ENCODE data around the gene SERPINB4.

Gene SERPINB4

GRCh38 chr18:63637703-63638102 is 6.4 kb downstream of the SERPINB4 start:
- H3K9ac ChIP-seq, result no peak overlapping the region
- H3K4me3 ChIP-seq, result no peak overlapping the region
- H4K20me1 ChIP-seq, result no peaks in the 10 kb centered on the region
- H3K27me3 ChIP-seq, result no peaks in the 10 kb centered on the region
- no peaks in the 10 kb centered on the region; a peak in 1 of 20 replicates for H3K4me1 ChIP-seq
- no peak overlapping the region for H3K4me2 ChIP-seq
- H3K36me3 ChIP-seq, result no peaks in the 10 kb centered on the region
- H3K27ac ChIP-seq, result no peak overlapping the region
- H3K9me3 ChIP-seq (replicated peaks in 1 of 11), result no peaks in the 10 kb centered on the region; a peak in 1 of 22 replicates
- no peak for TF ChIP-seq Cebpa-rat (IDR thresholded peaks at IDR 0.05)

- H3K9ac ChIP-seq, result no peak overlapping the region
- no peak overlapping the region for H3K4me3 ChIP-seq
- H3K36me3 ChIP-seq, result peaks cover 0 to 7% (median 0%) of the 10 kb centered on the region in 11 experiments; a peak in 2 of 22 replicates
- no peaks in the 10 kb centered on the region for H3K4me1 ChIP-seq
- H3K4me2 ChIP-seq, result no peak overlapping the region
- no peaks in the 10 kb centered on the region for H4K20me1 ChIP-seq
- no peak overlapping the region for H3K27ac ChIP-seq
- peaks cover 45 to 59% (median 53%) of the 10 kb centered on the region in 11 experiments for H3K9me3 ChIP-seq (replicated peaks in 1 of 11)
- TF ChIP-seq Cebpa-rat (IDR thresholded peaks at IDR 0.05), result no peak
- no peaks in the 10 kb centered on the region for H3K27me3 ChIP-seq
Observed at GRCh38 chr18:63627819-63628218, 16.2 kb downstream of the SERPINB4 start.

GRCh38 chr18:63626431-63626830 is 17.6 kb downstream of the SERPINB4 start:
- Histone ChIP-seq H3K4me1 (no peaks in the 10 kb centered on the region), H3K9ac (no peak overlapping the region)
- no peak for TF ChIP-seq Cebpa-rat (IDR thresholded peaks at IDR 0.05)

GRCh38 chr18:63624863-63625262 is 19.2 kb downstream of the SERPINB4 start:
- no peak overlapping the region for H3K9ac ChIP-seq
- H3K27ac ChIP-seq, result no peak overlapping the region
- no peak for TF ChIP-seq Cebpa-rat (IDR thresholded peaks at IDR 0.05)
- no peaks in the 10 kb centered on the region for H4K20me1 ChIP-seq
- no peaks in the 10 kb centered on the region for H3K27me3 ChIP-seq
- no peak overlapping the region for H3K4me3 ChIP-seq
- H3K4me2 ChIP-seq, result no peak overlapping the region
- H3K9me3 ChIP-seq (replicated peaks in 1 of 11), result peaks cover 51 to 84% (median 69%) of the 10 kb centered on the region in 11 experiments
- peaks cover 0 to 7% (median 0%) of the 10 kb centered on the region in 11 experiments; a peak in 2 of 22 replicates for H3K36me3 ChIP-seq
- H3K4me1 ChIP-seq, result no peaks in the 10 kb centered on the region

More at GRCh38 chr18:63626431-63626830, 17.6 kb downstream of the SERPINB4 start:
- H3K27ac ChIP-seq, result no peak overlapping the region
- H4K20me1 ChIP-seq, result no peaks in the 10 kb centered on the region
- no peak overlapping the region for H3K4me2 ChIP-seq
- no peaks in the 10 kb centered on the region for H3K27me3 ChIP-seq
- no peak overlapping the region for H3K4me3 ChIP-seq
- H3K9me3 ChIP-seq (replicated peaks in 1 of 11), result peaks cover 50 to 72% (median 61%) of the 10 kb centered on the region in 11 experiments
- H3K36me3 ChIP-seq, result peaks cover 0 to 7% (median 0%) of the 10 kb centered on the region in 11 experiments; a peak in 2 of 22 replicates

GRCh38 chr18:63619661-63620060 is 24.4 kb downstream of the SERPINB4 start:
- no peak overlapping the region for H3K9ac ChIP-seq
- H3K27me3 ChIP-seq, result no peaks in the 10 kb centered on the region
- TF ChIP-seq Cebpa-rat (IDR thresholded peaks at IDR 0.05), result no peak
- H3K36me3 ChIP-seq, result peaks cover 0 to 4% (median 0%) of the 10 kb centered on the region in 11 experiments; a peak in 1 of 22 replicates
- H3K4me1 ChIP-seq, result no peaks in the 10 kb centered on the region
- no peaks in the 10 kb centered on the region for H4K20me1 ChIP-seq
- H3K4me3 ChIP-seq, result no peak overlapping the region
- no peak overlapping the region for H3K4me2 ChIP-seq
- no peak overlapping the region for H3K27ac ChIP-seq
- H3K9me3 ChIP-seq (replicated peaks in 1 of 11), result peaks cover 26 to 57% (median 40%) of the 10 kb centered on the region in 11 experiments

GRCh38 chr18:63617915-63618234 is 26.2 kb downstream of the SERPINB4 start:
- H3K4me2 ChIP-seq, result no peak overlapping the region
- H3K9me3 ChIP-seq (replicated peaks in 1 of 11), result peaks cover 13 to 39% (median 23%) of the 10 kb centered on the region in 11 experiments
- H3K4me1 ChIP-seq, result no peaks in the 10 kb centered on the region
- H3K9ac ChIP-seq, result no peak overlapping the region
- no peak for TF ChIP-seq Cebpa-rat (IDR thresholded peaks at IDR 0.05)
- no peaks in the 10 kb centered on the region for H3K36me3 ChIP-seq
- no peak overlapping the region for H3K4me3 ChIP-seq
- no peaks in the 10 kb centered on the region for H4K20me1 ChIP-seq
- H3K27me3 ChIP-seq, result no peaks in the 10 kb centered on the region
- H3K27ac ChIP-seq, result no peak overlapping the region

GRCh38 chr18:63617049-63617914 is 26.8 kb downstream of the SERPINB4 start:
- Histone ChIP-seq H3K27me3 (no peaks in the 10 kb centered on the region), H3K36me3 (no peaks in the 10 kb centered on the region), H3K9me3 (replicated peaks in 1 of 11) (peaks cover 7 to 34% (median 20%) of the 10 kb centered on the region in 11 experiments; a peak in 20 of 22 replicates), H4K20me1 (no peaks in the 10 kb centered on the region), H3K4me3 (no peak overlapping the region), H3K4me2 (no peak overlapping the region), H3K4me1 (no peaks in the 10 kb centered on the region), H3K9ac (no peak overlapping the region), H3K27ac (no peak overlapping the region)
- TF ChIP-seq Cebpa-rat (IDR thresholded peaks at IDR 0.05), result no peak

GRCh38 chr18:63613420-63613819 is 30.6 kb downstream of the SERPINB4 start:
- no peak overlapping the region for H3K4me3 ChIP-seq
- no peaks in the 10 kb centered on the region for H3K36me3 ChIP-seq
- no peaks in the 10 kb centered on the region for H3K9me3 ChIP-seq (replicated peaks in 1 of 11)
- no peaks in the 10 kb centered on the region for H3K4me1 ChIP-seq
- no peaks in the 10 kb centered on the region for H3K27me3 ChIP-seq
- H3K27ac ChIP-seq, result no peak overlapping the region
- H4K20me1 ChIP-seq, result no peaks in the 10 kb centered on the region
- no peak overlapping the region for H3K9ac ChIP-seq
- no peak overlapping the region for H3K4me2 ChIP-seq
- no peak for TF ChIP-seq Cebpa-rat (IDR thresholded peaks at IDR 0.05)

- Histone ChIP-seq H3K4me2 (no peak overlapping the region), H3K27me3 (no peaks in the 10 kb centered on the region), H3K36me3 (no peaks in the 10 kb centered on the region), H3K4me3 (no peak overlapping the region), H3K4me1 (peaks cover 0 to 16% (median 0%) of the 10 kb centered on the region in 10 experiments; a peak in 3 of 20 replicates), H3K9ac (no peak overlapping the region), H4K20me1 (no peaks in the 10 kb centered on the region), H3K27ac (no peak overlapping the region), H3K9me3 (replicated peaks in 1 of 11) (no peaks in the 10 kb centered on the region)
- no peak for TF ChIP-seq Cebpa-rat (IDR thresholded peaks at IDR 0.05)
Observed at GRCh38 chr18:63606526-63606925, 37.5 kb downstream of the SERPINB4 start.
